Vagina (tissue), 2 donors: ENCODE data around the gene NAPA. TPM values are rescaled to one million over a fixed set of nuclear protein-coding genes. Genes with fewer than 3 reads are reported as not detected.

Experiments
- DNase-seq, 2 donors: peaks; one replicate each; pipeline ENCODE4 v3.0.0-alpha.2; 2017; ENCODE audit errors: extremely low spot score in 2 of 2
- H3K27ac ChIP-seq: fragments of 200-600 bp; sonication (generic); one replicate; pipeline ENCODE4 v1.5.1; 2019
- H3K27me3 ChIP-seq: fragments of 200-600 bp; sonication (generic); one replicate; pipeline ENCODE4 v1.5.1; 2019
- H3K36me3 ChIP-seq, 2 donors: fragments of 200-600 bp; sonication (generic); one replicate each; pipeline ENCODE4 v1.5.1; 2017 to 2019
- H3K4me1 ChIP-seq: fragments of 200-600 bp; sonication (generic); one replicate; pipeline ENCODE4 v1.5.1; 2019
- H3K4me3 ChIP-seq, 2 donors: fragments of 200-600 bp; sonication (generic); 1 replicate in 1 of 2; 2 replicates in 1 of 2; pipeline ENCODE4 v1.5.1; 2016 to 2019
- H3K9me3 ChIP-seq: fragments of 200-600 bp; sonication (generic); one replicate; pipeline ENCODE4 v1.5.1; 2019
- POLR2A ChIP-seq, 2 donors: fragments of 450-650 bp; IDR thresholded peaks; one replicate each; pipeline ENCODE4 v1.6.1; 2017; ENCODE audit warnings: antibody characterized with exemption in 2 of 2, mild to moderate bottlenecking in 2 of 2, moderate library complexity in 2 of 2
- POLR2AphosphoS5 ChIP-seq, 2 donors: sonication (generic); formaldehyde crosslinking; IDR thresholded peaks; one replicate each; pipeline ENCODE4 v1.9.0; 2017; ENCODE audit warnings: antibody characterized with exemption in 2 of 2, mild to moderate bottlenecking in 2 of 2, low read depth in 1 of 2; ENCODE audit not compliant: insufficient read depth in 1 of 2
- intact Hi-C: fragments of 100-400 bp; cut with DNase I; formaldehyde crosslinking; loops from one replicate; pipeline ENCODE4 v1.15.1; 2023
- total RNA-seq: library from RNA; depleted of rRNA; stranded (reverse); fragments of >200 nt; gene quantifications from one replicate; pipeline ENCODE4 v1.2.3, GENCODE V29; 2016
- TF ChIP-seq, protein P1 (sequence below), 3 experiments: fragments of 450-650 bp in 2 of 3; fragments of 200-600 bp in 1 of 3; sonication (generic) in 1 of 3; IDR thresholded peaks; one replicate each; pipeline ENCODE4 v1.5.1; 2017 to 2019; ENCODE audit warnings: antibody characterized with exemption in 3 of 3, mild to moderate bottlenecking in 2 of 3, moderate library complexity in 2 of 3

The NAPA gene
- total RNA-seq, 1 donor from 2014 or later, result 108 TPM

DNA sequence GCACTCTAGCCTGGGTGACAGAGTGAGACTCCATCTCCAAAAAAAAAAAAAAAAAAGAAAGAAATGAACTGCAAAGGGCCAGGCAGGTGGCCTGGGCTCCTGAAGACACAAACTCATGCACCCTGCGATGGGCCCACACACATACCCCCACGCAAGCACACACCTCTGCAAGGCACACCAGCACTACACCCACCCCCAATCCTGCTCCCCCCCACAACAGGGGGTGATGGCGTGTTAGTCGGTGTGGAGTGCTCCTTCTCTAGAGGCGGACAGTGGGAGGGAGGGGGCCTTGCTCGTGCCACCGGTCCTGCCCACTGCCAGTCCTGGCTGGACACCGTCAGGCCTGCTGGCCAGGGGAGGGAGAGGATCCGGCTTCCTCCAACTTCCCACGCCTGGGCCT lies 41.5 kb downstream of the NAPA start:
- Histone ChIP-seq H3K4me3 (no peak overlapping the region), H3K9me3 (no peaks in the 10 kb centered on the region), H3K27ac (no peak overlapping the region), H3K4me1 (peaks cover 14% of the 10 kb centered on the region), H3K36me3 (no peaks in the 10 kb centered on the region), H3K27me3 (no peaks in the 10 kb centered on the region)
- TF ChIP-seq, protein P1, sequence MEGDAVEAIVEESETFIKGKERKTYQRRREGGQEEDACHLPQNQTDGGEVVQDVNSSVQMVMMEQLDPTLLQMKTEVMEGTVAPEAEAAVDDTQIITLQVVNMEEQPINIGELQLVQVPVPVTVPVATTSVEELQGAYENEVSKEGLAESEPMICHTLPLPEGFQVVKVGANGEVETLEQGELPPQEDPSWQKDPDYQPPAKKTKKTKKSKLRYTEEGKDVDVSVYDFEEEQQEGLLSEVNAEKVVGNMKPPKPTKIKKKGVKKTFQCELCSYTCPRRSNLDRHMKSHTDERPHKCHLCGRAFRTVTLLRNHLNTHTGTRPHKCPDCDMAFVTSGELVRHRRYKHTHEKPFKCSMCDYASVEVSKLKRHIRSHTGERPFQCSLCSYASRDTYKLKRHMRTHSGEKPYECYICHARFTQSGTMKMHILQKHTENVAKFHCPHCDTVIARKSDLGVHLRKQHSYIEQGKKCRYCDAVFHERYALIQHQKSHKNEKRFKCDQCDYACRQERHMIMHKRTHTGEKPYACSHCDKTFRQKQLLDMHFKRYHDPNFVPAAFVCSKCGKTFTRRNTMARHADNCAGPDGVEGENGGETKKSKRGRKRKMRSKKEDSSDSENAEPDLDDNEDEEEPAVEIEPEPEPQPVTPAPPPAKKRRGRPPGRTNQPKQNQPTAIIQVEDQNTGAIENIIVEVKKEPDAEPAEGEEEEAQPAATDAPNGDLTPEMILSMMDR (IDR thresholded peaks at IDR 0.05), result no peak
- TF ChIP-seq POLR2A (IDR thresholded peaks at IDR 0.05), result no peak
- no peak for TF ChIP-seq POLR2AphosphoS5 (IDR thresholded peaks at IDR 0.05; ENCODE audit: insufficient read depth in 1 of 2, low read depth in 1 of 2)
- intact Hi-C loops, result no loop called here
- no peak for DNase-seq

GRCh38 chr19:47471733-47472457 lies 43.0 kb downstream of the NAPA start, which contains the start of gene SLC8A2:
Gene SLC8A2 (minus strand): TSS chr19:47471893. CDS start chr19:47466403, 5,490 bp downstream.
- no peak for DNase-seq
- no peak within 1 kb of the TSS for H3K27ac ChIP-seq
- H3K4me3 ChIP-seq, result peak within 1 kb of the TSS; percentile 27 to 41
- no peaks in the 10 kb centered on the region for H3K27me3 ChIP-seq
- no peaks in the 10 kb centered on the region for H3K36me3 ChIP-seq
- intact Hi-C loops, result no loop called here
- TF ChIP-seq POLR2AphosphoS5 (IDR thresholded peaks at IDR 0.05; ENCODE audit: insufficient read depth in 1 of 2, low read depth in 1 of 2), result no peak
- TF ChIP-seq, protein P1 (IDR thresholded peaks at IDR 0.05), result no peak
- TF ChIP-seq POLR2A (IDR thresholded peaks at IDR 0.05), result no peak
- peaks cover 14% of the 10 kb centered on the region for H3K4me1 ChIP-seq
- H3K9me3 ChIP-seq, result no peaks in the 10 kb centered on the region

- no peak for TF ChIP-seq POLR2AphosphoS5 (IDR thresholded peaks at IDR 0.05; ENCODE audit: insufficient read depth in 1 of 2, low read depth in 1 of 2)
- TF ChIP-seq POLR2A (IDR thresholded peaks at IDR 0.05), result no peak
- TF ChIP-seq, protein P1 (IDR thresholded peaks at IDR 0.05), result no peak
- Histone ChIP-seq H3K27me3 (no peaks in the 10 kb centered on the region), H3K9me3 (no peaks in the 10 kb centered on the region), H3K4me3 (peak overlapping the region; percentile 27 to 41), H3K4me1 (peaks cover 14% of the 10 kb centered on the region), H3K27ac (no peak overlapping the region), H3K36me3 (no peaks in the 10 kb centered on the region)
- intact Hi-C loops, result no loop called here
- no peak for DNase-seq
Measured at GRCh38 chr19:47471381-47471732, 43.5 kb downstream of the NAPA start.

GRCh38 chr19:47470447-47471195 lies 44.2 kb downstream of the NAPA start:
- TF ChIP-seq POLR2A (IDR thresholded peaks at IDR 0.05) (no peak), POLR2AphosphoS5 (IDR thresholded peaks at IDR 0.05; ENCODE audit: insufficient read depth in 1 of 2, low read depth in 1 of 2) (no peak)
- TF ChIP-seq, protein P1 (IDR thresholded peaks at IDR 0.05), result no peak
- Histone ChIP-seq H3K4me1 (peaks cover 14% of the 10 kb centered on the region), H3K27ac (no peak overlapping the region), H3K27me3 (no peaks in the 10 kb centered on the region), H3K36me3 (no peaks in the 10 kb centered on the region), H3K9me3 (no peaks in the 10 kb centered on the region), H3K4me3 (no peak overlapping the region)
- intact Hi-C loops, result no loop called here
- no peak for DNase-seq

GRCh38 chr19:47469719-47470118 lies 45.1 kb downstream of the NAPA start:
- H3K27me3 ChIP-seq, result no peaks in the 10 kb centered on the region
- H3K36me3 ChIP-seq, result no peaks in the 10 kb centered on the region
- DNase-seq, result no peak
- no peak overlapping the region for H3K27ac ChIP-seq
- no peak overlapping the region for H3K4me3 ChIP-seq
- H3K9me3 ChIP-seq, result no peaks in the 10 kb centered on the region
- H3K4me1 ChIP-seq, result peaks cover 14% of the 10 kb centered on the region
- intact Hi-C loops, result no loop called here
- TF ChIP-seq POLR2AphosphoS5 (IDR thresholded peaks at IDR 0.05; ENCODE audit: insufficient read depth in 1 of 2, low read depth in 1 of 2) (no peak), POLR2A (IDR thresholded peaks at IDR 0.05) (no peak)
- TF ChIP-seq, protein P1 (IDR thresholded peaks at IDR 0.05), result no peak
